ENCODE data around the gene TRAF4. TPM values are rescaled to one million over a fixed set of nuclear protein-coding genes. Genes with fewer than 3 reads are reported as not detected.

TRAF4 gene
- polyA plus RNA-seq, 1 experiment, result 55.6 TPM

DNA sequence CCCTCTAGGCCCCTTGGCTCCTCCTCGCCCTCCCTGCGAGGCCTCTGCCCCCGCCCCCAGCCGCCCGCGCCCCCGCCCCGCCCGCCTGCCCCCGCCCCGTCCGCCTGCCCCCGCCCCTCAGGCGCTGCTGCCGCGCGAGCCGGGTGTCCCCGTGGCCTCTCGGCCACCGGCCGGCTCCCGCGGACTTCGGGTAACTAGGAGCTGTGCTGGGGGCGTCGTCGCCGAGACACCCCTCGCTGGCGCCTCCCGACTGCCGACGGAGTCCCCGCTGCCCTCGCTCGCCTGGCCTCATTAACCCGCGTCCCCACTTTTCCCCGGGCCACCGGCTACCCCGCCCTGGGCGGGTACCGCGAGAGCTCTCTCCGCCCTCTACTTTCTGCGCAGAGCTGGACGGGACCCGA, 17.6 kb upstream of the TRAF4 start, which contains the start of gene TLCD1:
TSS of gene TLCD1 (minus strand) at position 8 of the 401 bp plus-strand sequence. CDS start 136 bp downstream, outside the sequence.
- peak within 1 kb of the TSS; percentile 71 for H3K4me3 ChIP-seq (ENCODE audit: low read depth, low read length)
- ChIA-PET POLR2A (interaction anchor here (1.7 kb wide), 1 partner anchor 23 kb away, joined by 19 read pairs; no protein-coding TSS in a partner anchor), CTCF (interaction anchor here (0.8 to 10.9 kb wide), 41 partner anchors 7 to 398 kb away, joined by 3 to 416 read pairs (median 6); partner anchors contain the start of genes DHRS13, FAM222B, PHF12 and PROCA1)

DNA sequence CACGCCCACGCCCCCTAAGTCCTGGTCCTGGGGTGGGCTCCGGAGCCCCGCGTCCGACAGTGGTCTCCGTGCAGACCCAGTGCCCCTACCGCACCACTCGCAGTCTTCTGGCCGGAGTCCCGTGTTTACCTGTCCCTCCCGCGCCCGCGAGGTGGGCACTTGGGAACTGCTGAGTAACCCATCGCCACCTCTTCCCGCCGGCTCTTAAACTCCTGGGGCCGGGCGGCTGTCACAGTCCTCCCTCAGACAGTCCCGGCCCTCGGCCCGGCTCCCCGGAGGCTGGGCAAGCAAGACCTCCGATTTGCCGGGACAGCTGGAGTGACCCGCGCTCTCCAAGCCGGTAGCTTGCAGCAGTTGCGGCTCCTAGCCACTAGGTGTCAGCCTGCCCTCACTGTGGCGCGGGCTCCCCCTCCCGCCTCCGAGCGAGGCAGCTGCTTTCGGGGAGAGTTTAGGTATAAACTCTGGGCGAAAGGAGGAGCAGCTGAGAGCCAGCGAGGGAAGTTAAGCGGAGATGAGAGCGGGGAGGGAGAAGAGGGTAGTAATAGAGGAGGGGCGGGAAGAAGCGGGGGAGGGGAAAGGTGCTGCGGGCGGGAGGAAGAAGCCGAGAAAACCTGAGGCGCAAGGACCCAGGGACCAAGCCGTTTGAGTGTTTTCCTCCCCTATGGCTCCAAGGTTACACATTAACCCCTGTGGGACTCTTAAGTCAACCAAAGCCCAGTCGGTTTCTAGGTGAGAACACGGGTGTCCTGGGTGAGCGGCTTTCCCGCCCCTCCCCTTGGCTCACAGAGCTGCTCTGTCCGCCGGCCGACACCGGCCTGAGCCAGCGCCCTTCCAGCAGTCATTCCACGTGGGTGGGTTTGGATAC, 17.0 kb upstream of the TRAF4 start:
- H3K4me3 ChIP-seq (ENCODE audit: low read depth, low read length), result peak overlapping the region; percentile 71
- peaks cover 15% of the 10 kb centered on the region for H3K36me3 ChIP-seq (ENCODE audit: control insufficient read depth, insufficient read depth, low read length)
- TF ChIP-seq, protein P1, sequence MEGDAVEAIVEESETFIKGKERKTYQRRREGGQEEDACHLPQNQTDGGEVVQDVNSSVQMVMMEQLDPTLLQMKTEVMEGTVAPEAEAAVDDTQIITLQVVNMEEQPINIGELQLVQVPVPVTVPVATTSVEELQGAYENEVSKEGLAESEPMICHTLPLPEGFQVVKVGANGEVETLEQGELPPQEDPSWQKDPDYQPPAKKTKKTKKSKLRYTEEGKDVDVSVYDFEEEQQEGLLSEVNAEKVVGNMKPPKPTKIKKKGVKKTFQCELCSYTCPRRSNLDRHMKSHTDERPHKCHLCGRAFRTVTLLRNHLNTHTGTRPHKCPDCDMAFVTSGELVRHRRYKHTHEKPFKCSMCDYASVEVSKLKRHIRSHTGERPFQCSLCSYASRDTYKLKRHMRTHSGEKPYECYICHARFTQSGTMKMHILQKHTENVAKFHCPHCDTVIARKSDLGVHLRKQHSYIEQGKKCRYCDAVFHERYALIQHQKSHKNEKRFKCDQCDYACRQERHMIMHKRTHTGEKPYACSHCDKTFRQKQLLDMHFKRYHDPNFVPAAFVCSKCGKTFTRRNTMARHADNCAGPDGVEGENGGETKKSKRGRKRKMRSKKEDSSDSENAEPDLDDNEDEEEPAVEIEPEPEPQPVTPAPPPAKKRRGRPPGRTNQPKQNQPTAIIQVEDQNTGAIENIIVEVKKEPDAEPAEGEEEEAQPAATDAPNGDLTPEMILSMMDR (IDR thresholded peaks at IDR 0.05; ENCODE audit: insufficient read depth, low read depth, low read length), result peak; percentile 99
- POLR2A ChIA-PET, result interaction anchor here (1.7 kb wide), 1 partner anchor 23 kb away, joined by 19 read pairs; no protein-coding TSS in a partner anchor
- no peaks in the 10 kb centered on the region for H3K27me3 ChIP-seq (ENCODE audit: control insufficient read depth, insufficient read depth, low read length)
- peak; percentile 65 for DNase-seq (ENCODE audit: low read depth)
- CTCF ChIA-PET, result interaction anchor here (0.6 to 10.9 kb wide), 49 partner anchors 8 to 397 kb away, joined by 3 to 416 read pairs (median 5); partner anchors contain the start of genes DHRS13, FAM222B, PHF12 and PROCA1

More for the DNA sequence above, 17.6 kb upstream of the TRAF4 start, which contains the start of gene TLCD1:
- DNase-seq (ENCODE audit: low read depth), result no peak
- Histone ChIP-seq H3K36me3 (ENCODE audit: control insufficient read depth, insufficient read depth, low read length) (peaks cover 18% of the 10 kb centered on the region), H3K27me3 (ENCODE audit: control insufficient read depth, insufficient read depth, low read length) (no peaks in the 10 kb centered on the region)
- TF ChIP-seq, protein P1 (IDR thresholded peaks at IDR 0.05; ENCODE audit: insufficient read depth, low read depth, low read length), result no peak

DNA sequence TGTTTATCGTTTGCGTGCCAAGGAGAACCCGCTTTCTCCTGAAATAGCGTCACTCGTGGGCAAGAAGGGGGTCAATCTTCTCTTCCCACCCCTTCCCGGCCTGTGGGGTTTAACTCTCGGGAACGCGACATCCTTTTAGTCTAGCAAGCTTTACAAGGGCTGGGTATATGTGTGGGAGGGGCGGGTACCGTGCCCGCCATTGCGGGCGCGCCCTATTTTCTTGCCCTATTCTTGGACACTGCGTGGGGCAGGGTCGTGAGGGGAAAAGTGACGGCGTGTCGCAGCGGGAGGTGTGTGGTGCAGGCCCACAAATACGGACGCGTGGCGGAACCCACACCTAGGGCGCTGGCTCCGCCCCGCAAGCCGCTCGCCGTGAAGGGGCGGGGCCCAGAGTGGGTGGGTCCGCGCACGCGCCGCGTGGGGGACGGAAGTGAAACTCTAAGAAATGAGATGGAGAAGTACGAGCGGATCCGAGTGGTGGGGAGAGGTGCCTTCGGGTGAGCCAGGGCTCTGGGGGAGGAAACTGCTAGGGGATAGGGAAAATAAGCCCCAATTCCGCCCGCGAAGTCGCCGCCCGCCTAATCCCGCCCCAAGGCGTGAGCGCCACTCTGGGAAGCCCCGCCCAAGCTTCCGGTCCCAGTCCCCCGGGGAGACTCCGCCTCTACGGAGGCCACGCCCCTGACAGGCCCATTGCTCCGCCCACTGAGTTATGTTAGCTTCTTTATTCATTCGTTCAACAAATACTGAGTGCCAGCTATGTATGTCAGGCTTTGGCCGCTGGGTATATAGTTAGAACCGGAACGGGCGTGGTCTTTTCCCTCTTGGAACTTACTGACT, 15.2 kb upstream of the TRAF4 start, which contains the start of gene NEK8:
TSS of gene NEK8 (plus strand) at position 425 of the 837 bp plus-strand sequence. CDS start at position 451, 26 bp downstream.
- CTCF ChIA-PET, result interaction anchor here (0.7 to 10.9 kb wide), 13 partner anchors 10 to 388 kb away, joined by 3 to 416 read pairs (median 9); partner anchors contain the start of genes PHF12, RPL23A and TRAF4

DNA sequence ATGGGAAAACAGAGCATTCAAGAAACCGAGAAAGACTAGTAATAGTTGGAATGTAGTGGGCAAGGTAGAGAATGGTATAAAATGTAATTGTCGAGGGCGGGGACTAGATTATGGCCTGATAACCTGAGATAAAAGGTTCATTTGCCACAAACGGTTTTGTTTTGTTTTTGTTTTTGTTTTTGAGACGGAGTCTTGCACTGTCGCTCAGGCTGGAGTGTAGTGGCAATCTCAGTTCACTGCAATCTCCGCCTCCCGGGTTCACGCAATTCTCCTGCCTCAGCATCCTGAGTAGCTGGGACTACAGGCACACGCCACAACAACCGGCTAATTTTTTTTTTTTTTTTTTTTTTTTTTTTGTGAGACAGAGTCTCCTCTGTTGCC, 13.9 kb upstream of the TRAF4 start:
- H3K27me3 ChIP-seq (ENCODE audit: control insufficient read depth, insufficient read depth, low read length), result no peaks in the 10 kb centered on the region
- ChIA-PET CTCF (interaction anchor here (10.9 kb wide), 1 partner anchor 18 kb away, joined by 416 read pairs; the partner anchor contains the start of gene TRAF4), POLR2A (no interaction called here)
- DNase-seq (ENCODE audit: low read depth), result no peak
- no peak overlapping the region for H3K4me3 ChIP-seq (ENCODE audit: low read depth, low read length)
- TF ChIP-seq, protein P1 (IDR thresholded peaks at IDR 0.05; ENCODE audit: insufficient read depth, low read depth, low read length), result no peak
- no peaks in the 10 kb centered on the region for H3K36me3 ChIP-seq (ENCODE audit: control insufficient read depth, insufficient read depth, low read length)

More for the DNA sequence above, 15.2 kb upstream of the TRAF4 start, which contains the start of gene NEK8:
- Histone ChIP-seq H3K4me3 (ENCODE audit: low read depth, low read length) (peak within 1 kb of the TSS; percentile 75), H3K27me3 (ENCODE audit: control insufficient read depth, insufficient read depth, low read length) (no peaks in the 10 kb centered on the region), H3K36me3 (ENCODE audit: control insufficient read depth, insufficient read depth, low read length) (peaks cover 5% of the 10 kb centered on the region)
- peak; percentile 70 for DNase-seq (ENCODE audit: low read depth)
- TF ChIP-seq, protein P1 (IDR thresholded peaks at IDR 0.05; ENCODE audit: insufficient read depth, low read depth, low read length), result no peak
- POLR2A ChIA-PET, result interaction anchor here (0.6 to 1.0 kb wide), 4 partner anchors 9 to 528 kb away, joined by 3 to 7 read pairs (median 4); partner anchors contain the start of gene RPL23A
